HG02798 (cell line): Measurements from ENCODE around the gene UBE2V1.

ENCODE experiments used
- ATAC-seq: cut with Tn5 transposase; IDR thresholded peaks from one replicate; pipeline ENCODE4 v1.9.1; 2021; ENCODE audit warnings: mild to moderate bottlenecking; ENCODE audit not compliant: unreplicated experiment, poor library complexity

Gene UBE2V1

DNA sequence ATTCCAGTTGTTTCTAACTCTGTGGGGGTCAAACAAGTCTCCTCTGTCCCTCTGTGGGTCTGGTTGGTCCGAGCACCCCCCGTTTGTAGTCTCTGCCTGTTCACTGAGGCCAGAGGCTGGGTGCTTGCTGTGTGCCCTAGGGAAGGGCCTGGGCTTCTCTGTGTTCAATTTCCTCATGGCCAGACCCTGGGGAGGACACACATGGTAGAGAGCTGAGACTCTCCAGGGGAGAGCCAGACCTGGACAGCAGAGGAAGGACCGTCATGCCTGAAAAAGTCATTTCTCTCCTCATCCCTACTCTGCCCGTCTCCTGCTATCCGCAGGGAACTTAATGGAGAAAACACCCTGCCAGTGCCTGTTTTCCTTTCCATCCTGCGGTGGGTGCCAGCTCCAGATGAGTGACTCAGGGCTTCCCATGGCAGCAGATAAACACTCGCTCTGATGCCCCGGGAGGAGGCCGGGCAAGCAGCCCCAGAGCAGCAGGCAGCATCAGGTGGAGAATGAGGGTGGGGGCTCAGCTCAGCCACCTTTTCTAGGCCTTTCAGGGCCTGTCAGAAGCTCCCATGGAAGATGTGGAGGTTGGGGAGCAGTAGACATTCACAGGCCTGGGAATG, 78.3 kb downstream of the UBE2V1 start:
- no peak for ATAC-seq

DNA sequence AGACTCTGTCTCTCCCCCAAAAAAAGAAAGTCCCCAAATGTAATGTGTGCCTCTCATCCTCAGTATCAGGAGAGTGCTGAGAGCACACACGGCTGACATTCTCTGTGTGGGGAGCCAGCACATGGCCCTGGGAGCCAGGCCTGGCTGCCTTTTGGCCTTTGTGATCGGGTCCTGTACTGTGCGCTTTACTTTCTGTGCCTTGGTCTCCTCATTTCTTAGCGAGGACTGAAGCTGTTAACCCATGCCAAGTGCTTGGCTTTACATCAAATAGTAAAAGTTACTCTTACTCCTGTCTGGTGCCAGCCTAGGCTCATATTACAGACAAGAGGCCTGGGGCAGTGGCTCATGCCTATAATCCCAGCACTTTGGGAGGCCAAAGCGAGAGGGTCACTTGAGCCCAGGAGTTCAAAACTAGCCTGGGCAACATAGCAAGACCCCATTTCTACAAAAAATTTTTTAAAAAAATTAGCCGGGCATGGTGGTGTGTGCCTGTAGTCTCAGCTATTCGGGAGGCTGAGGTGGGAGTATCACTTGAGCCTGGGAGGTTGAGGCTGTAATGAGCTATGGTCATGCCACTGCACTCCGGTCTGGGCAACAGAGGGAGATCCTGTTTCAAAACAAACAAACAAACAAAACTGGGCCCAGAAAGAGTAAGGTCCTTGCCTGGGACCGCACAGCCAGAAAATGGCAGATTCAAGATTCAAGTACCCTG, 79.8 kb downstream of the UBE2V1 start:
- no peak for ATAC-seq
